Calu3 (cell line): ENCODE results near the gene ZNHIT3. TPM values are rescaled to one million over a fixed set of nuclear protein-coding genes. Genes with fewer than 3 reads are reported as not detected.
"Not testable (repeated sequence)": the region's sequence is repeated elsewhere in the genome, so short reads cannot be mapped to it uniquely, and the experiment has no call there.

ENCODE experiments used
- BruUV-seq: library from RNA; stranded (reverse); fragments of 400-500 nt; replicated peaks from 2 replicates; lab custom pipeline; 2021; lab: Mats Ljungman, UMichigan
- CTCF ChIA-PET: fragments of 300-600 bp; sonication (Branson Sonifier 250); formaldehyde crosslinking; loops from one replicate; lab custom pipeline; 2022; ENCODE audit warnings: antibody characterized with exemption; lab: Charles Lee
- DNase-seq: peaks from one replicate; pipeline ENCODE4 v3.0.0; 2022
- H3K27ac Mint-ChIP-seq: one replicate; pipeline ENCODE4 v1.8.0; 2022; ENCODE audit warnings: mixed read lengths; ENCODE audit not compliant: unreplicated experiment
- H3K27me3 Mint-ChIP-seq: one replicate; pipeline ENCODE4 v1.8.0; 2022; ENCODE audit warnings: mixed read lengths; ENCODE audit not compliant: unreplicated experiment
- H3K36me3 Mint-ChIP-seq: one replicate; pipeline ENCODE4 v1.8.0; 2022; ENCODE audit warnings: mild to moderate bottlenecking, moderate library complexity, mixed read lengths; ENCODE audit not compliant: insufficient read depth, unreplicated experiment
- H3K4me1 Mint-ChIP-seq: one replicate; pipeline ENCODE4 v1.8.0; 2022; ENCODE audit warnings: mild to moderate bottlenecking, low read depth, mixed read lengths; ENCODE audit not compliant: unreplicated experiment
- H3K4me3 Mint-ChIP-seq: one replicate; pipeline ENCODE4 v1.8.0; 2022; ENCODE audit warnings: mild to moderate bottlenecking, low read depth, moderate library complexity, mixed read lengths; ENCODE audit not compliant: unreplicated experiment
- H3K9me3 Mint-ChIP-seq: one replicate; pipeline ENCODE4 v1.8.0; 2022; ENCODE audit warnings: low read depth, mixed read lengths; ENCODE audit not compliant: unreplicated experiment
- intact Hi-C: fragments of 100-400 bp; cut with micrococcal nuclease; formaldehyde crosslinking; loops from one replicate; pipeline ENCODE4 v1.10.0; 2022; ENCODE audit not compliant: unreplicated experiment
- total RNA-seq: library from RNA; stranded (reverse); gene quantifications from 2 replicates; pipeline ENCODE4 v1.2.3, GENCODE V29; 2022
- TF ChIP-seq, protein P1 (sequence below): fragments of 200-600 bp; IDR thresholded peaks from one replicate; pipeline ENCODE4 v1.8.0; 2022; ENCODE audit warnings: antibody characterized with exemption; ENCODE audit not compliant: unreplicated experiment

Gene ZNHIT3
- total RNA-seq, 1 experiment from 2014 or later, result 32.6 TPM

DNA sequence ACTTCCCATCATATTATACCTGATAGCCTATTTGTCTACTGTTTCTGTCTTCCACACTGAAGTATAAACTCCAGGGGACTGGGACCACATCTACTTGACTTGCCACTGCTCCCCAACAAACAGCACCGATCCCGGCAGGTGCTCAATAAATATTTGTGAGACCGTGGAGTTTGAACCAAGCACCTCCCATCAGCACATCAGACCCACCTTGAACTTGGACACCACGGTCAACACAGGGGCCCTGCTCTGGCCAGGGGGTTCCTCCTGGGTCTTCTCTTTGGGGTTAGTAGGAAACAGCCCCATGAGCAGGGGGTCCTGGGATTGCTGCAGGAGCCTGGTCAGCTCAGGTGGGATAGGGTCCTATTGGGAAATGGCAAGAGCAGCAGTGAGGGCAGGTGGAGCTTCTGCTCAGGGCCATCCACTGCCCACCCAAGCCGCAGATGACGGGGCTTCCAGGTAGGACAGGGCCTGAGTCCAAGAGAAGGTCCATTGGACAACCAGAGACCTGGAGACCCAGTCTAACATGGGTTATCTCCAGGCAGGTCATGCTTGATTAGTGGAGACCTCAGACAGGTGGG lies 19.9 kb downstream of the ZNHIT3 start:
- H3K27me3 Mint-ChIP-seq, result no peaks in the 10 kb centered on the region
- H3K27ac Mint-ChIP-seq, result peak overlapping the region; percentile 21
- CTCF ChIA-PET, result interaction anchor here (0.6 to 1.1 kb wide), 2 partner anchors 23 to 96 kb away, joined by 3 read pairs; no protein-coding TSS in a partner anchor
- no TSS peak for BruUV-seq
- no peak overlapping the region for H3K4me3 Mint-ChIP-seq
- peaks cover 40% of the 10 kb centered on the region for H3K36me3 Mint-ChIP-seq
- intact Hi-C loops, result no loop called here
- no peak for DNase-seq
- no peaks in the 10 kb centered on the region for H3K9me3 Mint-ChIP-seq
- H3K4me1 Mint-ChIP-seq, result no peaks in the 10 kb centered on the region
- TF ChIP-seq, protein P1, sequence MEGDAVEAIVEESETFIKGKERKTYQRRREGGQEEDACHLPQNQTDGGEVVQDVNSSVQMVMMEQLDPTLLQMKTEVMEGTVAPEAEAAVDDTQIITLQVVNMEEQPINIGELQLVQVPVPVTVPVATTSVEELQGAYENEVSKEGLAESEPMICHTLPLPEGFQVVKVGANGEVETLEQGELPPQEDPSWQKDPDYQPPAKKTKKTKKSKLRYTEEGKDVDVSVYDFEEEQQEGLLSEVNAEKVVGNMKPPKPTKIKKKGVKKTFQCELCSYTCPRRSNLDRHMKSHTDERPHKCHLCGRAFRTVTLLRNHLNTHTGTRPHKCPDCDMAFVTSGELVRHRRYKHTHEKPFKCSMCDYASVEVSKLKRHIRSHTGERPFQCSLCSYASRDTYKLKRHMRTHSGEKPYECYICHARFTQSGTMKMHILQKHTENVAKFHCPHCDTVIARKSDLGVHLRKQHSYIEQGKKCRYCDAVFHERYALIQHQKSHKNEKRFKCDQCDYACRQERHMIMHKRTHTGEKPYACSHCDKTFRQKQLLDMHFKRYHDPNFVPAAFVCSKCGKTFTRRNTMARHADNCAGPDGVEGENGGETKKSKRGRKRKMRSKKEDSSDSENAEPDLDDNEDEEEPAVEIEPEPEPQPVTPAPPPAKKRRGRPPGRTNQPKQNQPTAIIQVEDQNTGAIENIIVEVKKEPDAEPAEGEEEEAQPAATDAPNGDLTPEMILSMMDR, result no peak

DNA sequence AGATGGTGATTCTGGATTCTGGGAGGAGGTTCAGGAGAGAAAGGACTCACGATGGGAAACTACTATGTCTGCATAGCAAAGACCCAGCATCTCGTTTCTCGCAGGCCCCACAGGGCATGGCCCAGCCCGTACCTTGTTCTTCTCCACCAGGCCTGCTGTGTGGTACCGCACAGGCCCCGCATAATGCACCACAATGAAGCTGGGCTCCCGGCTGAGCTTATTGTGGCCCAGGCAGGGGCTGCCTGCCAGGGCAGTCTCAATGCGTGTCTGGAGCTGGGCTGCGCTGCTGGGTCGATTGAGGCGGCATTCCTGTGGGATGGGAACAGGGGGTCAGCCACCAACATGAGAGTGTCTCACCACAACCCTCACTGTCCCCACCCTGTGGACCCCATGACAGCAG lies 20.4 kb downstream of the ZNHIT3 start:
- intact Hi-C loops, result no loop called here

DNA sequence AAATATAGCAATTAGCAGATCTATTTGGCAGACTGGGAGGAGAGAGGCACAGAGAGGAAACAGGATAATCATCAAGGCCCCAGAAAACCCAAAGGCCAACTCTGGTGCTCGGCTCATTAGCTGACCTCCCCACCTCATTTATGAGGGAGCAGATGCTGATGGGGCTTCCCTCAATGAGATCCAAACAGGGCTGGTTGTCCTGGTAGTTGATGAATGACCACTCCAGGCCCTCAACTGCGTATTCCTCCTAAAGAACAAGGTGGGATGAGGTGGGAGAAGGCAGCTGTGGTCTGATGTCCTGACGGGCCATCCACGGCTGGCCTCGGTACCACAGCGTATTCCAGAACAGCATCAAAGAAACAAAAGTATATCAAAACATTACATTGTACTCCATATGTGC lies 20.8 kb downstream of the ZNHIT3 start:
- DNase-seq, result no peak
- H3K36me3 Mint-ChIP-seq, result peaks cover 46% of the 10 kb centered on the region
- TF ChIP-seq, protein P1, result no peak
- H3K9me3 Mint-ChIP-seq, result no peaks in the 10 kb centered on the region
- intact Hi-C loops, result no loop called here
- H3K4me3 Mint-ChIP-seq, result no peak overlapping the region
- H3K27me3 Mint-ChIP-seq, result no peaks in the 10 kb centered on the region
- CTCF ChIA-PET, result no interaction called here
- no TSS peak for BruUV-seq
- H3K27ac Mint-ChIP-seq, result no peak overlapping the region
- no peaks in the 10 kb centered on the region for H3K4me1 Mint-ChIP-seq

More for the DNA sequence above, 20.4 kb downstream of the ZNHIT3 start:
- H3K4me3 Mint-ChIP-seq, result no peak overlapping the region
- no peaks in the 10 kb centered on the region for H3K4me1 Mint-ChIP-seq
- no peaks in the 10 kb centered on the region for H3K27me3 Mint-ChIP-seq
- H3K27ac Mint-ChIP-seq, result no peak overlapping the region
- CTCF ChIA-PET, result interaction anchor here (0.6 to 1.1 kb wide), 2 partner anchors 24 to 96 kb away, joined by 3 read pairs; no protein-coding TSS in a partner anchor
- TF ChIP-seq, protein P1, result no peak
- BruUV-seq, result no TSS peak
- DNase-seq, result no peak
- H3K36me3 Mint-ChIP-seq, result peaks cover 42% of the 10 kb centered on the region
- no peaks in the 10 kb centered on the region for H3K9me3 Mint-ChIP-seq

DNA sequence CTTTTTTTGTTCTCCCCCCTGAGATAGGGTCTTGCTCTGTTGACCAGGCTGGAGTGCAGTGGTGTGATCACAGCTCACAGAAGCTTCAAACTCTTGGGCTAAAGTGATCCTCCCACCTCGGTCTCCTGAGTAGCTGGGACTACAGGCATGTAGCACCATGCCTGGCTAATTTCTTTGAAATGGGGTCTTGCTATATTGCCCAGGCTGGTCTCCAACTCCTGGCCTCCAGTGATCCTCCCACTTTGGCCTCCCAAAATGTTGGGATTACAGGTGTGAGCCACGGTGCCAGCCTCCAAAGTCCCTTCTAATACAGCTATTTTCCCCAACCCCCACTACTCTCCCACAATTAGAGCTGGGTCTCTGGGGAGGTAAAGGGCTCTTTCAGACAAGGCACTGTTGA lies 22.0 kb downstream of the ZNHIT3 start:
- H3K27ac Mint-ChIP-seq, H3K27me3 Mint-ChIP-seq, H3K4me3 Mint-ChIP-seq, H3K9me3 Mint-ChIP-seq, intact Hi-C loops, CTCF ChIA-PET, BruUV-seq, DNase-seq, H3K4me1 Mint-ChIP-seq: not testable (repeated sequence)
- peaks cover 50% of the 10 kb centered on the region for H3K36me3 Mint-ChIP-seq
